ENCODE measurements around the gene C1QTNF5.

GRCh38 chr11:119306373-119306890, 34.3 kb downstream of the C1QTNF5 start:
- TF ChIP-seq EZH2 (IDR thresholded peaks at IDR 0.05; ENCODE audit: borderline replicate concordance, insufficient read depth, low read length, poor library complexity, severe bottlenecking) (no peak), EP300 (conservative IDR thresholded peaks at IDR 0.05; ENCODE audit: poor library complexity, severe bottlenecking) (no peak), RAD21 (conservative IDR thresholded peaks at IDR 0.05) (no peak)
- TF ChIP-seq, protein P1, sequence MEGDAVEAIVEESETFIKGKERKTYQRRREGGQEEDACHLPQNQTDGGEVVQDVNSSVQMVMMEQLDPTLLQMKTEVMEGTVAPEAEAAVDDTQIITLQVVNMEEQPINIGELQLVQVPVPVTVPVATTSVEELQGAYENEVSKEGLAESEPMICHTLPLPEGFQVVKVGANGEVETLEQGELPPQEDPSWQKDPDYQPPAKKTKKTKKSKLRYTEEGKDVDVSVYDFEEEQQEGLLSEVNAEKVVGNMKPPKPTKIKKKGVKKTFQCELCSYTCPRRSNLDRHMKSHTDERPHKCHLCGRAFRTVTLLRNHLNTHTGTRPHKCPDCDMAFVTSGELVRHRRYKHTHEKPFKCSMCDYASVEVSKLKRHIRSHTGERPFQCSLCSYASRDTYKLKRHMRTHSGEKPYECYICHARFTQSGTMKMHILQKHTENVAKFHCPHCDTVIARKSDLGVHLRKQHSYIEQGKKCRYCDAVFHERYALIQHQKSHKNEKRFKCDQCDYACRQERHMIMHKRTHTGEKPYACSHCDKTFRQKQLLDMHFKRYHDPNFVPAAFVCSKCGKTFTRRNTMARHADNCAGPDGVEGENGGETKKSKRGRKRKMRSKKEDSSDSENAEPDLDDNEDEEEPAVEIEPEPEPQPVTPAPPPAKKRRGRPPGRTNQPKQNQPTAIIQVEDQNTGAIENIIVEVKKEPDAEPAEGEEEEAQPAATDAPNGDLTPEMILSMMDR (IDR thresholded peaks at IDR 0.05; ENCODE audit: poor library complexity, severe bottlenecking), result no peak
